HCT116 (cell line): ENCODE results near the gene DHX16. TPM values are rescaled to one million over a fixed set of nuclear protein-coding genes. Genes with fewer than 3 reads are reported as not detected.

Experiments
- ATAC-seq: fragments of 200-7000 bp; cut with Tn5 transposase; 2 replicates; pipeline ENCODE4 v1.9.1; 2020; ENCODE audit warnings: mild to moderate bottlenecking, moderate library complexity
- BruUV-seq: library from RNA; stranded (reverse); fragments of 400-500 nt; replicated peaks from 2 replicates; lab custom pipeline; 2021; lab: Mats Ljungman, UMichigan
- CTCF ChIA-PET: fragments of 300-600 bp; sonication (Branson Sonifier 250); formaldehyde crosslinking; loops from one replicate; lab custom pipeline; 2021; ENCODE audit warnings: antibody characterized with exemption; lab: Charles Lee
- POLR2A ChIA-PET: fragments of 300-600, 350-600 bp; sonication (Branson Sonifier 250); formaldehyde crosslinking; loops from one replicate; lab custom pipeline; 2021; ENCODE audit warnings: antibody characterized with exemption; lab: Charles Lee
- RAD21 ChIA-PET, 2 experiments: fragments of 300-600 bp; sonication (Branson Sonifier 250); formaldehyde crosslinking; loops; one replicate each; lab custom pipeline; 2023; ENCODE audit warnings: low total read pairs in 2 of 2; ENCODE audit not compliant: uncharacterized antibody in 2 of 2, unreplicated experiment in 2 of 2, low non-redundant PET in 1 of 2; lab: Charles Lee
- DNase-seq: peaks from one replicate; pipeline ENCODE4 v3.0.0-alpha.2; 2010; ENCODE audit warnings: low read depth, low spot score
- H2AFZ ChIP-seq: fragments of 200-600 bp; shearing (Covaris generic), sonication (generic); 2 replicates; pipeline ENCODE4 v1.6.1; 2017; ENCODE audit warnings: low read depth, mixed run types, mixed read lengths, antibody characterized with exemption, low read length; ENCODE audit not compliant: poor library complexity, severe bottlenecking
- H3K27ac ChIP-seq: 2 replicates; pipeline ENCODE4 v1.5.1; 2012; ENCODE audit warnings: low read depth, low read length
- H3K27me3 ChIP-seq: fragments of 200-600 bp; sonication (generic); 2 replicates; pipeline ENCODE4 v1.6.1; 2016; ENCODE audit warnings: mixed run types, low read length, mixed read lengths; ENCODE audit not compliant: insufficient read depth
- H3K36me3 ChIP-seq, 2 experiments: fragments of 200-500 bp in 1 of 2; fragments of 200-600 bp in 1 of 2; sonication (Bioruptor generic) in 1 of 2; sonication (generic) in 1 of 2; 2 replicates each; pipeline versions ENCODE4 v1.5.1 to v1.6.1; 2014 to 2016; ENCODE audit warnings: low read length in 2 of 2, inconsistent platforms in 1 of 2, mixed read lengths in 1 of 2, mixed run types in 1 of 2; ENCODE audit not compliant: insufficient read depth in 2 of 2, control insufficient read depth in 1 of 2
- H3K4me1 ChIP-seq, 2 experiments: fragments of 200-600 bp in 1 of 2; sonication (generic) in 1 of 2; 2 replicates each; pipeline versions ENCODE4 v1.5.1 to v1.6.1; 2012 to 2017; ENCODE audit warnings: low read length in 2 of 2, inconsistent platforms in 1 of 2, mild to moderate bottlenecking in 1 of 2, mixed read lengths in 1 of 2, mixed run types in 1 of 2, moderate library complexity in 1 of 2; ENCODE audit not compliant: insufficient read depth in 2 of 2, control insufficient read depth in 1 of 2
- H3K4me2 ChIP-seq: fragments of 200-600 bp; sonication (generic); 2 replicates; pipeline ENCODE4 v1.6.1; 2017; ENCODE audit warnings: mixed run types, low read length, mixed read lengths
- H3K4me3 ChIP-seq, 2 experiments: fragments of 200-600 bp in 1 of 2; sonication (generic) in 1 of 2; replicated peaks in 1 of 2; 2 replicates each; pipeline ENCODE4 v1.5.1; 2011 to 2016; ENCODE audit warnings: low read length in 2 of 2, control low read depth in 1 of 2, low read depth in 1 of 2, mild to moderate bottlenecking in 1 of 2, mixed read lengths in 1 of 2, mixed run types in 1 of 2
- H3K79me2 ChIP-seq: fragments of 200-600 bp; sonication (generic); 2 replicates; pipeline ENCODE4 v1.6.1; 2017; ENCODE audit warnings: mild to moderate bottlenecking, mixed run types, low read length, moderate library complexity, mixed read lengths; ENCODE audit not compliant: insufficient read depth
- H3K9ac ChIP-seq: fragments of 200-600 bp; sonication (generic); 2 replicates; pipeline ENCODE4 v1.6.1; 2016; ENCODE audit warnings: low read length, mixed read lengths
- H3K9me2 ChIP-seq: fragments of 200-600 bp; sonication (generic), shearing (Covaris generic); 2 replicates; pipeline ENCODE4 v1.6.1; 2017; ENCODE audit warnings: mixed run types, mild to moderate bottlenecking, moderate library complexity; ENCODE audit not compliant: insufficient read depth
- H3K9me3 ChIP-seq, 2 experiments: fragments of 200-500 bp in 1 of 2; fragments of 200-600 bp in 1 of 2; sonication (Bioruptor generic) in 1 of 2; sonication (generic) in 1 of 2; 2 replicates each; pipeline ENCODE4 v1.6.1; 2014 to 2017; ENCODE audit warnings: low read length in 2 of 2, mixed read lengths in 2 of 2, inconsistent platforms in 1 of 2, low read depth in 1 of 2, mild to moderate bottlenecking in 1 of 2, mixed run types in 1 of 2, moderate library complexity in 1 of 2; ENCODE audit not compliant: control insufficient read depth in 1 of 2, insufficient read depth in 1 of 2
- H4K20me1 ChIP-seq: fragments of 200-600 bp; sonication (generic), shearing (Covaris generic); 2 replicates; pipeline ENCODE4 v1.6.1; 2017; ENCODE audit warnings: mixed run types, mild to moderate bottlenecking, moderate library complexity; ENCODE audit not compliant: insufficient read depth
- POLR2A ChIP-seq: IDR thresholded peaks from 2 replicates; pipeline ENCODE4 v1.7.0; 2011; ENCODE audit warnings: borderline replicate concordance; ENCODE audit not compliant: insufficient read depth, insufficient read length; ENCODE audit errors: extremely low read depth
- POLR2AphosphoS5 ChIP-seq: IDR thresholded peaks from 2 replicates; pipeline ENCODE4 v1.6.1; 2011; ENCODE audit warnings: mild to moderate bottlenecking, low read depth, low read length, moderate library complexity
- TCF7L2 ChIP-seq: IDR thresholded peaks from 2 replicates; pipeline ENCODE4 v1.7.0; 2011; ENCODE audit warnings: borderline replicate concordance, inconsistent platforms; ENCODE audit not compliant: insufficient read depth, insufficient read length; ENCODE audit errors: extremely low read depth
- YY1 ChIP-seq: IDR thresholded peaks from 2 replicates; pipeline ENCODE4 v1.6.1; 2011; ENCODE audit warnings: low read length, low read depth, moderate library complexity, mild to moderate bottlenecking; ENCODE audit not compliant: insufficient replicate concordance; ENCODE audit errors: extremely low read depth
- ZFX ChIP-seq: fragments of 450-650 bp; IDR thresholded peaks from 2 replicates; pipeline ENCODE4 v1.6.1; 2017
- ZNF274 ChIP-seq: fragments of 200-500 bp; sonication (Bioruptor generic); IDR thresholded peaks from 2 replicates; pipeline ENCODE4 v1.6.1; 2014; ENCODE audit warnings: mild to moderate bottlenecking, low read depth, low read length, inconsistent platforms
- intact Hi-C: fragments of 100-400 bp; cut with micrococcal nuclease; formaldehyde crosslinking; loops from 2 replicates; pipeline ENCODE4 v1.10.0; 2022
- total RNA-seq: library from RNA; stranded (reverse); gene quantifications from one replicate; pipeline ENCODE4 v1.2.1, GENCODE V29; 2021; ENCODE audit not compliant: unreplicated experiment

The DHX16 gene
- total RNA-seq, 1 experiment from 2014 or later = 46.0 TPM

DNA sequence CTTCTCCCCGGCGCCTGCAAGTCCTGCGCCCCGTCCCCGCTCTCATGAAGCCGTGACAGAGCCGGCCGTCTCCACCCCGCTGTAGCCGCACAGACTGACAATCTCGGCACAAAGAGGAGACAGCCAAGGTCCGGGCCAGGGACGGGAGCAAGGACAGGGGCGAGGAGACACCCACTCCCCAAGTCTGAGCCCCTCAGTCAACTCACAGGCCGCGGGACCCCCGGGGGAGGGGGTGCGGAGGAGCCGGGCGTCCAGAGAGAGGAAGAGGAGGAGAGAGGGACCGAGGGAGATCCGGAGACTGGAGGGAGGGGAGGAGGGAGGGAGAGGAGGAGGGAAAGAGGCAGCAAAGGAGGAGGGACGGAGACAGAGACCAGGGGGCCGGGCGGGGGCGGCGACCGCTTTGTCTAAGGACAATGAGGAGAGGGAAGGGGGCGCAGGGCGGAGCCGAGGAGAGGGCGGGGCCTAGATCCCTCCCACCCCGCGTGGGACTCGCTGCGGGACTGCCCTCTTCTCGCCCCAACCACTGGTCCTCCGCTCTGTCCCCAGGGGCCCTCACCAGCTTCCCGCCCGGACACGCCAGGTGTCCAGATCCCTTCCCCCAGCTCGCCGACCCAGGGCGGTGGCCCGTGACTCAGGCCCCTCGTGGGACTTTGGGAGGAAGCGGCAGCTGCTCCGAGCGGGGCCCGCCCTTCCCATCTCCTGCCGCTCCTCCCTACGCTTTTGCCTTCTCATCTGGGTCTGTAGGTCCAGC, 14.3 kb upstream of the DHX16 start:
- intact Hi-C loops = loop anchor here (2.0 kb wide), 1 partner anchor 34 kb away; the partner anchor contains the start of gene TUBB
- peaks cover 43% of the 10 kb centered on the region for H3K79me2 ChIP-seq
- CTCF ChIA-PET = interaction anchor here (1.6 kb wide), 2 partner anchors 8 to 35 kb away, joined by 6 to 10 read pairs; no protein-coding TSS in a partner anchor

DNA sequence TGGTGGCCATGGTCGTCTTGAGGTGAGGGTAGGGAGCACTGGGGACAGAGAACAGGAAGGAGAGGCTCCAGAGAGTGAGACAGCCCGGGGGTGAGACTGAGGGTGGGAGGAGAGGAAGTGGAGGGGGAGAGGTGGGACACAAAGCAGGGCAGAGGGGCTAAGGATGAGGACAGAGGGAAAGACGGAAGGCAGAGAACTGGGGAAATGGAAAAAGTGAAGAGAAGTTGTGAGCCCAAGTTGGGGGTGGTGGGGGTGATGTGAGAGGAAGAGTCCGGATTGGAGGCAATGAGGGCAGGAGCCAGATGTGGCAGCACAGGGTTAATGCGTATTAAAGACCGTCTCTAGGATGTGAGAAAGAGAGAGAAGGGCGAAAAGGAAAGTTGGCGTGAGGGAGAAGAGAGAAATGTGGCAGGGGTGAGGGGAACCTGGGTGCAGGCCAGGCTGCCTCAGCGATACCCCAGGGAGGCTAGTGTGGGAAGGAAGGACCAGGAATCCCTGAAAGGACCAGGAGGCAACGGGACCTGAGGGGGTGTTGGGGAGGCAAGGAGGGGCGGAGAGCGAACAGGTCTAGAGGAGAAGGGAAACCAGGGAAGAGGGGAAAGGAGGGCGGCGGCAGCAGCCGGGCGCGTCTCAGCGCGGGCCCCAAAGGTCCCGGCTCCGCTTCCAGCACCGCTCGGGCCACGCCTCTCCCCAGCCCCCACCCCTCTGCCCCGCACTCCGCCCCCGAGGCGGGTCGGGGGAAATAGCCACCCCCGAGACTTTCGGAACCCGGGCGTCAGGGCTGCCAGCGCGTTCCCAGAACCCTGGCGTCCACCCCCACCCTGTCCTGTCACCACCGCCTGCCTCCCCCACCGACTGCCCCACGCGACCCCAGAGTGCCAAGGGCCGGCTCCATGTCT, 13.5 kb upstream of the DHX16 start, which contains the start of gene PPP1R18:
Gene PPP1R18, minus strand, starts transcription at position 637 of the 899 bp plus-strand sequence. Its CDS starts 627 bp downstream, at position 10.
- RAD21 ChIA-PET = no interaction called here
- H3K27me3 ChIP-seq = no peaks in the 10 kb centered on the region
- peaks cover 60 to 86% of the 10 kb centered on the region in 2 experiments for H3K4me1 ChIP-seq
- TF ChIP-seq POLR2AphosphoS5 (peak; percentile 44), ZNF274 (no peak)
- TF ChIP-seq, all 23 proteins: peak for 1
- Histone ChIP-seq H3K27ac (peak within 1 kb of the TSS; percentile 98), H2AFZ (no peak within 1 kb of the TSS), H3K9ac (peak within 1 kb of the TSS; percentile 95), H3K79me2 (peaks cover 50% of the 10 kb centered on the region), H3K36me3 (no peaks in the 10 kb centered on the region), H3K4me3 (peak within 1 kb of the TSS; percentile 87 to 98), H3K4me2 (peak within 1 kb of the TSS; percentile 98), H3K9me2 (no peaks in the 10 kb centered on the region), H3K9me3 (no peaks in the 10 kb centered on the region), H4K20me1 (no peaks in the 10 kb centered on the region)
- DNase-seq = no peak
- TSS peak; percentile 53 for BruUV-seq
- intact Hi-C loops = loop anchor here (2.0 kb wide), 1 partner anchor 35 kb away; the partner anchor contains the start of gene TUBB
- POLR2A ChIA-PET = no interaction called here
- CTCF ChIA-PET = no interaction called here
- peak; percentile 29 for ATAC-seq

More for the DNA sequence above, 14.3 kb upstream of the DHX16 start:
- Histone ChIP-seq H3K9me3 (no peaks in the 10 kb centered on the region), H3K27me3 (no peaks in the 10 kb centered on the region), H3K4me2 (peak overlapping the region; percentile 98), H3K4me3 (peak overlapping the region; percentile 87 to 98), H3K4me1 (peaks cover 62 to 86% of the 10 kb centered on the region in 2 experiments), H3K36me3 (no peaks in the 10 kb centered on the region), H3K9ac (peak overlapping the region; percentile 95), H3K27ac (peak overlapping the region; percentile 98), H2AFZ (no peak overlapping the region), H3K9me2 (no peaks in the 10 kb centered on the region), H4K20me1 (no peaks in the 10 kb centered on the region)
- BruUV-seq = no TSS peak
- DNase-seq (no peak), ATAC-seq (peak; percentile 69)
- TF ChIP-seq ZFX (no peak), TCF7L2 (no peak), POLR2A (peak; percentile 67), POLR2AphosphoS5 (peak; percentile 84), YY1 (peak; percentile 27)
- RAD21 ChIA-PET = interaction anchor here in 1 of 2 experiments (1.0 kb wide), 1 partner anchor 44 kb away, joined by 5 read pairs; no protein-coding TSS in a partner anchor
- POLR2A ChIA-PET = interaction anchor here (1.2 to 2.4 kb wide), 6 partner anchors 8 to 34 kb away, joined by 4 to 12 read pairs (median 4); partner anchors contain the start of gene MDC1
